Renal cortex interstitium (tissue), 11 donors: ENCODE results near the gene ABCA3. TPM values are rescaled to one million over a fixed set of nuclear protein-coding genes. Genes with fewer than 3 reads are reported as not detected.
"Not testable (repeated sequence)": the region's sequence is repeated elsewhere in the genome, so short reads cannot be mapped to it uniquely, and the experiment has no call there.

Experiments used
- DNase-seq, 11 donors: peaks; one replicate each; pipeline ENCODE4 v3.0.0-alpha.2; 2013; ENCODE audit warnings: low read depth in 9 of 11, low spot score in 4 of 11; ENCODE audit errors: extremely low read depth in 1 of 11
- polyA plus RNA-seq, 3 donors: library from polyadenylated mRNA; unstranded; fragments of 120-200 nt; gene quantifications; one replicate each; pipeline ENCODE4 v1.2.1, GENCODE V29; 2013; ENCODE audit not compliant: insufficient read length in 3 of 3

ABCA3 gene
- polyA plus RNA-seq, 3 donors, result 5.2 to 6.9 (median 6.3) TPM

DNA sequence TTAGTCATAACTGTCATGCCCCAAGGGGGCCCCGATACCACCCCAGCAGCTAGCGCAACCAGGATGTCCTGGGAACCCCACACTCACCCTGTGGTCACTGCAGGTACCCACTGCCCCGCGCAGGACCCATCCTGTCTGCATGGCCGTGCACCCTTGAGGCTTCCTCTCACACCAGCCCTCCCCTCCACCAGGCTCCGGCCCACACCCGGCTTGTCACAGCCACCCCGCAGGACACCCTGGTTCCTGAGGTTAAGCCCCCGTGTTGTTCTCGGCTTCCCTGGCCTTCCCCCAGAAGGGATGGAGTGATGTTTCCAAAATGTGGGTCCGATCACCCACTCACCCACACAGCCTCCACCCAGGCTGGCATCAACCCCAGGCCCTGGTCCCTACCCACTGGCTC lies 96.7 kb downstream of the ABCA3 start:
- no peak for DNase-seq

GRCh38 chr16:2243031-2243528 lies 97.4 kb downstream of the ABCA3 start:
- no peak for DNase-seq

DNA sequence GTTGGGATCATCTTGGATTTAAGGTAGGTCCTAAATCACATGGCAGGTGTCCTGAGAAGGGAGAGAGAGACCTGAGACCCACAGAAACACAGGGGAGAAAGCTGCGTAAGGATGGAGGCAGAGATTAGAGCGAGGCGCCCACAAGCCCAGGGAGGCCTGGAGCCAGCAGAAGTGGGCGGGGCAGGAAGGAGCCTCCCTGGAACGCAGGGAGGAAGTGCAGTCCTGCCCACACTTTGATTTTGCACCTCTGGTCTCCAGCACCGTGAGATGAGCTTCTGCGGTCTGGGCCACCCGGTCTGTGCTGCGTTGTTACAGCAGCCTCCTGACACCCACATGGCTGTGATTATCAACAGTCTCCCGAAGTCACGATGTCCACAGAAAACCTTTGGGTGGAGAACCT lies 97.9 kb downstream of the ABCA3 start:
- no peak for DNase-seq

- not testable (repeated sequence) for DNase-seq
Observed at GRCh38 chr16:2240331-2240730, 100.2 kb downstream of the ABCA3 start.

DNA sequence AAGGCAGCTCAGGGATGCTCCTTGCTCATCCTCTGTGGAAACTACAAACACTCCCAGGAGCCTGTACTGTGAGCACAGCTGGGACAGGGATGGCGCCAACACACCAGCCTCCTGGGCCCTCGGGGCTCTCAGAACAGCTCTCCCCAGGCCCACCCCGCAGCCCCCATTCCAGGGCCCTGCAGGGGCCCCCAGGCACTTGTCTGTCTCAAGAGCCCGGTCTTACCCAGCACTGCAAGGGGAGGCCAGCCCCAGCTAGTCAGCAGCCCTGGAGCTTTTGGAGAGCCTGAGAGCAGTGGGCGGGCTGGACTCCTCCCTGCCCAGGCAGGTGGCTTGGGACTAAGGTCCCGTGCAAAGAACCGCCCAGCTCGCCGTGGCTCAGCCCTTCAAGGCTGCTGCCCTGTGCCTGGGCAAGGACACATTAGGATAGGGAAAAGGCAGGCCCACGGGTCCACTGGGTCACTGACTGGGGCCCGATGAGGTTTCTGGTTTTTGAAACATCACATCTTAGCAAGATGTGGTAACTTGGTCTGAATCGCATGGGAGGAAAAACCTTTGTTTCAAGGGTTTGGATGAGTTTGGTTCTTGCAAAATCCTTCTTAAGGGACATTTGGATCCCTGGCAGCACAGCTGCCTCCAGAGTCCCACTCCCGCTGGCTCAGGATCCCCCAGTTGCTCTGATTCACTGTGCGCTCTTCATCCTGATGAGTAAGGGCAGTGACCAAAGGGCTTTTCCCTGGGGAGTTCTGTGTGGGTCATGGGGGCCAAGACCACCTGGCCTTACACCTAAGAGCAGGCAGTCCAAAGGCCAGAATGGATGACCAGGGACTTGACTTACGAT lies 101.5 kb downstream of the ABCA3 start:
- DNase-seq, result no peak

DNA sequence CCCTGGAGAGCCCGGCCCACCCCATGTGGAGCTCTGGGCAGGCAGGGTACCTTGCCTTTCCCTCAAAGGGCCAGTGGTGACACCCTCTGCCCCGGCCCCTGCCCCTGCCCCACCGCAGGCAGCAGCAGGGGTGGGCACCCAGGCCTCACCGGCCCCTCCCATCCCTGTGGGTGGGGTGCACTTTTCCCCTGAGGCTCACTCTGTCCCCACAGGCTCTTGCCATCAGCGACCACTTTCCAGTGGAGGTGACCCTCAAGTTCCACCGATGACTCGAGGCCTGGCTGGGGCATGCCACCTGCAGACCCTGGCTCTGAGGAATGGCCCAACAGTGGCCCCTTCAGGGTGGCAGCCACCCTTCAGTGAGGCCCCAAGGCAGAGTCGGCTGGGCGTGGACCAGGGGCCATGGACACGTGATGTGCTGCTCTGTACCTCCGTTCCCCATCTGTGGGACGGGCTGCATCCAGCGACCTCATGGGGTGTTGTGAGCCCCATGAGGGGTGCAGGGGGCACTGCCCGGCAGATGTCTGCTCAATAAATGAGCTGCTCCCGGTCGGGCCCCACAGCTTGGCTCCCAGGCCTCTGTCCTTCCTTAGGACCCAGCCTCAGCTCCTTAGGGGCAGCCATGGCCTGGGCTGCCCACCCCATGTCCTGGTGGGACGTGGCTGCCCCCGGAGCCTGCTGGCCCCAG lies 102.2 kb downstream of the ABCA3 start:
- no peak for DNase-seq

GRCh38 chr16:2237493-2238149 lies 102.9 kb downstream of the ABCA3 start:
- no peak for DNase-seq

GRCh38 chr16:2237102-2237482 lies 103.4 kb downstream of the ABCA3 start:
- DNase-seq, result no peak

- DNase-seq, result no peak
Observed at GRCh38 chr16:2236337-2237101, 104.0 kb downstream of the ABCA3 start, which contains the start of gene DNASE1L2. Gene DNASE1L2, plus strand, starts transcription at chr16:2236444. Its CDS starts 373 bp downstream, at chr16:2236817.

- DNase-seq, result no peak
Observed at GRCh38 chr16:2235695-2236336, 104.7 kb downstream of the ABCA3 start.

GRCh38 chr16:2235234-2235651 lies 105.3 kb downstream of the ABCA3 start:
- DNase-seq, result no peak

GRCh38 chr16:2234813-2235170 lies 105.7 kb downstream of the ABCA3 start:
- no peak for DNase-seq

DNA sequence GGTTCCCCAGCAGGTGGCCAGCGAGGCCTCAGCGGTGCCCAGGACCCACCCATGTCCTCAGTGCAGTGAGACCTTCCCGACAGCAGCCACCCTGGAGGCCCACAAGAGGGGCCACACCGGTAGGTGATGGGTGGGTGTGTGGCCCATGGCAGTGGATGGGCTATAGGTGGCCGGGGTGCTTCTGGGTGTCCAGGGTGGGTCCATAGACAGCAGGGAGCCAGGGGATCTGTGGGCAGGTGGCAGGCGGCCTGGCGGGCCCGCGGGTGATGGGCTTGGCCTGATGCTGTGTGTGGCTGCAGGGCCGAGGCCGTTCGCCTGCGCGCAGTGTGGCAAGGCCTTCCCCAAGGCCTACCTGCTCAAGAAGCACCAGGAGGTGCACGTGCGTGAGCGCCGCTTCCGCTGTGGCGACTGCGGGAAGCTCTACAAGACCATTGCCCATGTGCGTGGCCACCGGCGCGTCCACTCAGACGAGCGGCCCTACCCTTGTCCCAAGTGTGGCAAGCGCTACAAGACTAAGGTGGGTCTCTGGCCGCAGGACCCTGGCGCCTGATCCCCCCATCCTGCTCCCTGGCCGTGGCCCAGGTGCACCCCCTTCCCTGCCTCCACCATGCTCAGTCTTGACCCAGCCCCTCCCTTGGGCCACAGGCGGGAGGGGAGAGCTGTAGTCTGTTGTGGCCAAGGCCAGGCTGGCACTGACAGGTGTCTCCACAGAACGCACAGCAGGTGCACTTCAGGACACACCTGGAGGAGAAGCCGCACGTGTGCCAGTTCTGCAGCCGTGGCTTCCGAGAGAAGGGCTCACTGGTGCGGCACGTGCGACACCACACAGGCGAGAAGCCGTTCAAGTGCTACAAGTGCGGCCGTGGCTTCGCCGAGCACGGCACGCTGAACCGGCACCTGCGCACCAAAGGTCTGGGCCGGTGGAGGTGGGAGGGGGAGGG lies 106.4 kb downstream of the ABCA3 start:
- DNase-seq, result no peak

GRCh38 chr16:2233046-2233775 lies 107.3 kb downstream of the ABCA3 start:
- no peak for DNase-seq

DNA sequence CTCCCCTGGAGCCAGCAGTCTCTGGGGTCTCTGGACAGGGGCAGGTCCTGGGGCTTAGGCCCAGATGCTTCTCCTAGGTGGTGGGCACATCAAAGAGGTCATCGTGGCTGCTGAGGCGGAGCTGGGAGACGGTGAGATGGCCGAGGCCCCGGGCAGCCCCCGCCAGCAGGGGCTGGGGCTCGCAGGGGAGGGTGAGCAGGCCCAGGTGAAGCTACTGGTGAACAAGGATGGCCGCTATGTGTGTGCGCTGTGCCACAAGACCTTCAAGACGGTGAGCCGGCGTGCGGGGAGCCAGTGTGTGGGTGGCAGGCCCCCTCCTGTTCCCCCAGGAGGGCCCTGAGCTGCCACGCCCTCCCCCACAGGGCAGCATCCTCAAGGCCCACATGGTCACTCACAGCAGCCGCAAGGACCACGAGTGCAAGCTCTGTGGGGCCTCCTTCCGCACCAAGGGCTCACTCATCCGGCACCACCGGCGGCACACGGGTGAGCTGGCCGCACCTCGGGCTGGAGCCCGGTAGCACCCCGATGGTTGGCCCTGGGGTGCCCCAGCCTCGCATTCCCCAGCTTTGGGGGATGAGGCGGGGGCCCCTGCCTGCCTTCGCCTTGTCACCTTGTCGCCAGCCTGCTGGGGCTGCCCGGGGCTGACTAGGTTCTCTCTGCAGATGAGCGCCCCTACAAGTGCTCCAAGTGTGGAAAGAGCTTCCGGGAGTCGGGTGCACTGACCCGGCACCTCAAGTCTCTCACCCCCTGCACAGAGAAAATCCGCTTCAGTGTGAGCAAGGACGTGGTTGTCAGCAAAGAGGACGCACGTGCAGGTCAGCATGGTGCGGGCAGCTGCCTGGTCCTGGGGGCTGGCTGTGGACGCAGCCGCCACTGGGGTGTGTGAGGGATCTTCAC lies 108.2 kb downstream of the ABCA3 start:
- no peak for DNase-seq
